Mesendoderm (in vitro differentiated cells): ENCODE results near the gene RSU1.
A peak's percentile ranks its signal among the peaks of the same experiment; 100 is the strongest.

Experiments used
- DNase-seq: peaks from one replicate; pipeline ENCODE4 v3.0.0; 2013
- H2AK5ac ChIP-seq: 2 replicates; pipeline ENCODE4 v1.6.1; 2013; ENCODE audit warnings: low read length, inconsistent platforms
- H2BK120ac ChIP-seq: 2 replicates; pipeline ENCODE4 v1.6.1; 2013; ENCODE audit warnings: low read depth, mild to moderate bottlenecking, low read length, moderate library complexity, mixed read lengths
- H2BK15ac ChIP-seq: replicated peaks from 2 replicates; pipeline ENCODE4 v1.6.1; 2013; ENCODE audit warnings: low read depth, mild to moderate bottlenecking, moderate library complexity
- H2BK5ac ChIP-seq: 2 replicates; pipeline ENCODE4 v1.6.1; 2013; ENCODE audit warnings: low read length, inconsistent platforms
- H3K18ac ChIP-seq: 2 replicates; pipeline ENCODE4 v1.6.1; 2013; ENCODE audit warnings: mild to moderate bottlenecking, low read length, mixed read lengths
- H3K23ac ChIP-seq: one replicate; pipeline ENCODE4 v1.6.1; 2013; ENCODE audit warnings: low read length
- H3K27ac ChIP-seq: 2 replicates; pipeline ENCODE4 v1.5.1; 2013; ENCODE audit warnings: low read depth, mild to moderate bottlenecking, inconsistent platforms, low read length, moderate library complexity
- H3K27me3 ChIP-seq: 2 replicates; pipeline ENCODE4 v1.6.1; 2013; ENCODE audit warnings: low read length, control low read depth, mild to moderate bottlenecking, inconsistent platforms; ENCODE audit not compliant: insufficient read depth, poor library complexity
- H3K36me3 ChIP-seq: 2 replicates; pipeline ENCODE4 v1.6.1; 2013; ENCODE audit warnings: low read length, inconsistent platforms; ENCODE audit not compliant: control insufficient read depth, insufficient read depth
- H3K4ac ChIP-seq: one replicate; pipeline ENCODE4 v1.6.1; 2013; ENCODE audit warnings: low read depth, mild to moderate bottlenecking, low read length, moderate library complexity
- H3K4me1 ChIP-seq: 2 replicates; pipeline ENCODE4 v1.6.1; 2013; ENCODE audit warnings: low read depth, low read length, inconsistent platforms; ENCODE audit not compliant: control insufficient read depth
- H3K4me2 ChIP-seq: 2 replicates; pipeline ENCODE4 v1.6.1; 2013; ENCODE audit warnings: low read length
- H3K4me3 ChIP-seq: 2 replicates; pipeline ENCODE4 v1.5.1; 2013; ENCODE audit warnings: mild to moderate bottlenecking, low read length
- H3K56ac ChIP-seq: one replicate; pipeline ENCODE4 v1.6.1; 2013; ENCODE audit warnings: low read length
- H3K79me1 ChIP-seq: 2 replicates; pipeline ENCODE4 v1.6.1; 2013; ENCODE audit warnings: low read length, inconsistent platforms
- H3K79me2 ChIP-seq: 2 replicates; pipeline ENCODE4 v1.6.1; 2013; ENCODE audit warnings: mild to moderate bottlenecking, low read length; ENCODE audit not compliant: control insufficient read depth, insufficient read depth
- H3K9ac ChIP-seq: 2 replicates; pipeline ENCODE4 v1.6.1; 2013; ENCODE audit warnings: low read length, inconsistent platforms
- H4K5ac ChIP-seq: one replicate; pipeline ENCODE4 v1.6.1; 2013; ENCODE audit warnings: low read length
- H4K8ac ChIP-seq: one replicate; pipeline ENCODE4 v1.6.1; 2013; ENCODE audit warnings: low read depth, mild to moderate bottlenecking, control low read depth, low read length, moderate library complexity
- WGBS: extraction: QIAGEN DNeasy Blood & Tissue Kit; methylation state at CpG from one replicate; pipeline ENCODE4 v1.1.7; 2013; ENCODE audit warnings: low lambda C conversion rate, missing lambda C conversion rate; ENCODE audit not compliant: insufficient coverage; ENCODE audit errors: extremely low coverage; 5-methylcytosine and 5-hydroxymethylcytosine counted together

RSU1 gene

DNA sequence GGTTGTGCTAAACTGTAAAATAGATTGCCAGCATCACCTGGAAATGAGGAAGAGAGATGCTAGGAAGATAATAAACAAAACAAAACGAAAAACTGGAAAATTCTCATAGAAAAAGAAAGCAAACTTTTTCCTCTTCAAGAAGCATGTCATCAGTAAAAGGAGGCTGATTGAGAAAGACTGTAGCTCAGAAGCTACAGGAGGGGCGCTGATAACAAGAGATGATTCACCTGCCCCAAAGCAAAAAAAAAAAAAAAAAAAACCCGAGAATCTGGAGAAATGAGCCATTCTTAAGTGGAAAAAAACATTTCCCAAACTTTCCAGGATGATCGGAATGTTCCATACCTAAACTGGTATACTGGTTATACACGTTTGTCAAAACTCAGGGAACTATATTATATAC lies 165.1 kb downstream of the RSU1 start:
- Histone ChIP-seq H3K4me2 (no peak overlapping the region), H3K9ac (no peak overlapping the region), H3K27me3 (no peaks in the 10 kb centered on the region), H3K56ac (no peak overlapping the region), H3K18ac (no peak overlapping the region), H2BK120ac (no peak overlapping the region), H2BK5ac (no peak overlapping the region), H2AK5ac (no peak overlapping the region), H3K36me3 (no peaks in the 10 kb centered on the region), H3K79me1 (no peaks in the 10 kb centered on the region), H3K4ac (no peak overlapping the region), H4K8ac (no peak overlapping the region), H3K27ac (no peak overlapping the region), H4K5ac (no peak overlapping the region), H2BK15ac (no peak overlapping the region), H3K4me1 (no peaks in the 10 kb centered on the region), H3K4me3 (no peak overlapping the region), H3K79me2 (no peaks in the 10 kb centered on the region), H3K23ac (no peak overlapping the region)
- peak; percentile 20 for DNase-seq
- no CpG with 5 or more reads among the region's 5 CpGs for WGBS

DNA sequence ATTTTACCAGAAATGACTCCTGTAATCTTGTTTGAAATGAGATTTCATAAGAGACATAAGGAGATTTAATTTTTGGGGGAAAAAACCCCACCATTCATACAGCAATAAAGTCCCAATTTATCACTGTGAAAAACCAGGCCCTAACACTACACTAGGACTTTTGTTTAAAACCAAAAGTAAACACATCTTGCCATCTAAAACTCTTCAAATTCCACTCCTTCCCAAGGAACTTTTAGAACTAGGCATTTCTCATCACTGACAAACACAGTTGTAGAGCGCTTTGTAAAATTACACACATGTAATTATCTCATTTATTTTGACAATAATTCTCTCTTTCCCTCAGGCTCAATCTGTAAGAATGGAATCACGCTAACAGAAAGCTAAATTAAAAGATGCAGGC lies 167.5 kb downstream of the RSU1 start:
- Histone ChIP-seq H3K4me1 (no peaks in the 10 kb centered on the region), H3K56ac (no peak overlapping the region), H3K4ac (no peak overlapping the region), H3K23ac (no peak overlapping the region), H3K4me2 (no peak overlapping the region), H2BK120ac (no peak overlapping the region), H2BK15ac (no peak overlapping the region), H2BK5ac (no peak overlapping the region), H2AK5ac (no peak overlapping the region), H3K4me3 (no peak overlapping the region), H3K36me3 (no peaks in the 10 kb centered on the region), H3K79me2 (no peaks in the 10 kb centered on the region), H3K27me3 (no peaks in the 10 kb centered on the region), H4K5ac (no peak overlapping the region), H3K9ac (no peak overlapping the region), H3K18ac (no peak overlapping the region), H3K79me1 (no peaks in the 10 kb centered on the region), H4K8ac (no peak overlapping the region), H3K27ac (no peak overlapping the region)
- WGBS: no CpG with 5 or more reads among the region's 2 CpGs
- no peak for DNase-seq

DNA sequence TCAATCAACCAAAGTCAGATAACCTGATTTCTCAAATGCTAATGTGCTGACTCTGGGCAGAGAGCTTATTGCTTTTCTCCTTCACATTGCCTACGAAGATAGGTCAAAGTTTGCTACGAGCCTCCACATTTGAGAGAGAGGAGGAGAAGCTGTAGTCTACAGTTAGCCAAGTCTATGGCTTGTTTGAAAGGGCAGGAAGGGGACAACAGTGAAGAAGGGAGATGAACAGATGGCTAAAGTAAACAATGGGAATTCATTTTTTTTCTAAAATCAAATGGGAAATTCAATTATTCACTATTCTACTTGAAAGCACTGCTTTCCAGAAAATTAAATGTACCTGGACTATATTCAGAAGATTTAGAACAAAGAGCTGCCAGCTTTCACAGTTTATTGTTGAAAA lies 168.9 kb downstream of the RSU1 start:
- Histone ChIP-seq H3K9ac (no peak overlapping the region), H3K56ac (no peak overlapping the region), H3K36me3 (no peaks in the 10 kb centered on the region), H4K5ac (no peak overlapping the region), H3K79me2 (no peaks in the 10 kb centered on the region), H2BK5ac (no peak overlapping the region), H3K4me2 (no peak overlapping the region), H3K23ac (no peak overlapping the region), H2BK120ac (no peak overlapping the region), H3K79me1 (no peaks in the 10 kb centered on the region), H3K4ac (no peak overlapping the region), H3K4me3 (no peak overlapping the region), H4K8ac (no peak overlapping the region), H2AK5ac (no peak overlapping the region), H3K27ac (no peak overlapping the region), H3K27me3 (no peaks in the 10 kb centered on the region), H3K4me1 (no peaks in the 10 kb centered on the region), H2BK15ac (no peak overlapping the region), H3K18ac (no peak overlapping the region)
- no CpG with 5 or more reads among the region's 2 CpGs for WGBS
- DNase-seq: no peak

DNA sequence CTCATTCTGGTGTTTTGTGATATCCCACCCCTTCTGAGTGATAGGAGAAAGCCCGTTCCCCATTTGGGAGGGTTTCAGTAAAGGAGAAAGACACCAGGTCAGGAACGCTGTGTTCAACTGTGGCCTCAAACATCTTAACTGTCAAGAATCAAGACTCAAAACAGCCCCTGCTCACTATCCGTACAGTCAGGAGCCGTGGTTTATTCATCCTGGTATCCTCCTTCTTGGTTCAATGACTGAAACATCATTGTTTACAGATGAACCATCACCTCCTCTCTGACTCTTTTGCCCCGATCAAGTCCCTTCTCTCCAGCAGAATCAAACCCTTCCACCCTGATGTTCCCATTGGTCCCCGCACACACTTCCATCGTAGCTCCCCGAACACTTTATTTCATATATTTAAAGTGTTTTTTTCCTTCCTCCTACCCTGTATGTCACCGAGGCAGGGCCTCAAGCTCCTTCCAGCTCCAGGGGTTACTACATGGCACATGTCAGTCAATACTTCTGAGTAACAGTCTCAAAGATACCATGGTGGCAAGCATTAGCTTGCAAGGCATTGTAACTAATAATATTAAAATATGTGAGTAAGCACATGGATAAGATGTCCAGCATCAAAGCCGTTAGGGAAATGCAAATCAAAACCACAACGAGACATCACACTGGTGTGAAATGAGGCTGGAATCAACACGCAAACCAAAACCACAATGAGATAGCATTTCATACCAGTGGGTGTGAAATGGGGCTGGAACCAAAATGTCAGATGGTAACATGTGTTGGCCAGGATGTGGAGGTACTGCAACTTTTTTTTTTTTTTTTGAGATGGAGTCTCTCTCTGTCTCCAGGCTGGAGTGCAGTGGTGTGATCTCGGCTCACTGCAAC lies 170.8 kb downstream of the RSU1 start:
- H3K4ac ChIP-seq: no peak overlapping the region
- H3K36me3 ChIP-seq: no peaks in the 10 kb centered on the region
- H3K4me3 ChIP-seq: no peak overlapping the region
- H3K79me1 ChIP-seq: no peaks in the 10 kb centered on the region
- no peak overlapping the region for H2BK120ac ChIP-seq
- H2BK5ac ChIP-seq: no peak overlapping the region
- no CpG with 5 or more reads among the region's 13 CpGs for WGBS
- no peak overlapping the region for H3K18ac ChIP-seq
- no peak for DNase-seq
- no peaks in the 10 kb centered on the region for H3K4me1 ChIP-seq
- H3K4me2 ChIP-seq: no peak overlapping the region
- H3K9ac ChIP-seq: no peak overlapping the region
- no peak overlapping the region for H2BK15ac ChIP-seq
- H3K23ac ChIP-seq: no peak overlapping the region
- H3K27me3 ChIP-seq: no peaks in the 10 kb centered on the region
- no peak overlapping the region for H3K56ac ChIP-seq
- H2AK5ac ChIP-seq: no peak overlapping the region
- no peak overlapping the region for H3K27ac ChIP-seq
- no peak overlapping the region for H4K5ac ChIP-seq
- no peak overlapping the region for H4K8ac ChIP-seq
- H3K79me2 ChIP-seq: no peaks in the 10 kb centered on the region

DNA sequence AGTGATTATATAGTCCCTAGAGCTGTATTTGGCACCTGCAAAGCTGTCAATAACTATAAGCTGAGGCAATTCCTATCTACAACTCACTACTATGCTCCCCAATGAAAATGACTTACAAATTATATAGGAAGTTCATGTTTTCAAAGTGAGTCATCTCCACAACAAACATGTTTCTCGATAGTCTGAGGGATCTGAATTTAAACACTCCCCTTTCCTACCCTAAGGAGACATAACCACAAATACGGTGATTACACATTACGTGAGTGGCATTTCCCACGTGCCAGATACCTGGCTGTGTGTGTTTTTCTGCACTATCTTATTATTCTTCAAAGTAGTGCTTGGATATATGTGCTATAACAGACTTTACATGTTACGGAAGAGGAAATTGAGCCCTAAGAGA lies 173.1 kb downstream of the RSU1 start:
- Histone ChIP-seq H3K56ac (no peak overlapping the region), H3K9ac (no peak overlapping the region), H3K4me1 (peaks cover 9% of the 10 kb centered on the region), H3K18ac (no peak overlapping the region), H3K4ac (no peak overlapping the region), H3K36me3 (no peaks in the 10 kb centered on the region), H4K8ac (no peak overlapping the region), H2BK15ac (peak overlapping the region; percentile 85), H3K79me1 (no peaks in the 10 kb centered on the region), H2AK5ac (no peak overlapping the region), H3K27me3 (no peaks in the 10 kb centered on the region), H4K5ac (no peak overlapping the region), H3K4me2 (no peak overlapping the region), H3K27ac (no peak overlapping the region), H3K79me2 (no peaks in the 10 kb centered on the region), H2BK120ac (no peak overlapping the region), H3K4me3 (no peak overlapping the region), H2BK5ac (no peak overlapping the region), H3K23ac (no peak overlapping the region)
- peak; percentile 12 for DNase-seq
- no CpG with 5 or more reads among the region's 5 CpGs for WGBS

DNA sequence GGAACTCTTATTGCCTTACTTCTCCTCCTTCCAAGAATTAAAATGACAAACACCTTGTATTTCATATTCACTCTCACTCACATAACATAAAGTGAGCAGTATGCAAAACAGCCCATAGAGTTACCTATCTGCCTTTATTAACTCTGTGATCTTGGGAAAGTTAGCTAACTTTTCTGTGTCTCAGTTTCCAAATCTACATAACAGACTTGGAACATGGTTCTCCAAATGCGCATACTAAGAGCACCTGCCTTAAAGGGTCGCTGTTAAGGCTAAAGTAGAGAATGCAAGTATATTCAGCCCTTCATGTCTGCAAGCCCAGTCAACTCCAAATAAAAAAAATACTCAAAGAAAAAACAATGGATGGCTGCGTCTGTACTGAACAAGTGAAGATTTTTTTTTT lies 173.7 kb downstream of the RSU1 start:
- H3K79me1 ChIP-seq: no peaks in the 10 kb centered on the region
- H2AK5ac ChIP-seq: no peak overlapping the region
- H3K56ac ChIP-seq: no peak overlapping the region
- H4K5ac ChIP-seq: no peak overlapping the region
- H3K27ac ChIP-seq: no peak overlapping the region
- no peak overlapping the region for H2BK5ac ChIP-seq
- H2BK120ac ChIP-seq: no peak overlapping the region
- no peak for DNase-seq
- no peak overlapping the region for H3K4me3 ChIP-seq
- H3K9ac ChIP-seq: no peak overlapping the region
- no peak overlapping the region for H4K8ac ChIP-seq
- WGBS: no CpG with 5 or more reads among the region's 3 CpGs
- H3K4me2 ChIP-seq: no peak overlapping the region
- no peaks in the 10 kb centered on the region for H3K36me3 ChIP-seq
- peaks cover 9% of the 10 kb centered on the region for H3K4me1 ChIP-seq
- no peaks in the 10 kb centered on the region for H3K27me3 ChIP-seq
- no peaks in the 10 kb centered on the region for H3K79me2 ChIP-seq
- H3K4ac ChIP-seq: no peak overlapping the region
- H3K23ac ChIP-seq: no peak overlapping the region
- no peak overlapping the region for H2BK15ac ChIP-seq
- no peak overlapping the region for H3K18ac ChIP-seq
